Karpas-422 (cell line): ENCODE results near the gene GAB2. TPM values are rescaled to one million over a fixed set of nuclear protein-coding genes. Genes with fewer than 3 reads are reported as not detected.
"Not testable (repeated sequence)": the region's sequence is repeated elsewhere in the genome, so short reads cannot be mapped to it uniquely, and the experiment has no call there.

Experiments
- DNase-seq: peaks from one replicate; pipeline ENCODE4 v3.0.0-alpha.2; 2015
- H2AFZ ChIP-seq: fragments of 200-600 bp; sonication (generic); 2 replicates; pipeline ENCODE4 v1.6.1; 2014; ENCODE audit warnings: antibody characterized with exemption, low read length, mixed read lengths
- H3K27ac ChIP-seq: fragments of 200-600 bp; sonication (generic); 2 replicates; pipeline ENCODE4 v1.5.1; 2014; ENCODE audit warnings: mild to moderate bottlenecking, low read length, moderate library complexity
- H3K27me3 ChIP-seq: fragments of 200-600 bp; sonication (generic); 2 replicates; pipeline ENCODE4 v1.6.1; 2014; ENCODE audit warnings: low read length, mixed read lengths
- H3K36me3 ChIP-seq: fragments of 200-600 bp; sonication (generic); 2 replicates; pipeline ENCODE4 v1.6.1; 2014; ENCODE audit warnings: low read length, mixed read lengths; ENCODE audit not compliant: insufficient read depth
- H3K4me1 ChIP-seq: fragments of 200-600 bp; sonication (generic); 2 replicates; pipeline ENCODE4 v1.6.1; 2014; ENCODE audit warnings: mild to moderate bottlenecking, low read length, mixed read lengths
- H3K4me2 ChIP-seq: fragments of 200-600 bp; sonication (generic); 2 replicates; pipeline ENCODE4 v1.6.1; 2014; ENCODE audit warnings: low read length, low read depth, mild to moderate bottlenecking; ENCODE audit not compliant: poor library complexity, severe bottlenecking
- H3K4me3 ChIP-seq: fragments of 200-600 bp; sonication (generic); 2 replicates; pipeline ENCODE4 v1.5.1; 2014; ENCODE audit warnings: mild to moderate bottlenecking, antibody characterized with exemption, low read length, mixed read lengths
- H3K79me2 ChIP-seq: fragments of 200-600 bp; sonication (generic); 2 replicates; pipeline ENCODE4 v1.6.1; 2014; ENCODE audit warnings: mild to moderate bottlenecking, low read length, mixed read lengths
- H3K9ac ChIP-seq: fragments of 200-600 bp; sonication (generic); 2 replicates; pipeline ENCODE4 v1.6.0; 2014; ENCODE audit warnings: low read length
- H3K9me2 ChIP-seq: fragments of 200-600 bp; sonication (generic), shearing (Covaris generic); replicated peaks from 2 replicates; pipeline ENCODE4 v1.6.0; 2014; ENCODE audit warnings: mild to moderate bottlenecking, low read length, moderate library complexity; ENCODE audit not compliant: insufficient read depth
- H3K9me3 ChIP-seq: fragments of 300-700, 200-600 bp; sonication (generic); 2 replicates; pipeline ENCODE4 v1.6.1; 2014; ENCODE audit warnings: low read length, mixed read lengths
- H4K20me1 ChIP-seq: fragments of 200-600 bp; sonication (generic); 2 replicates; pipeline ENCODE4 v1.6.1; 2014; ENCODE audit warnings: mild to moderate bottlenecking, antibody characterized with exemption, low read length, low read depth; ENCODE audit not compliant: insufficient read depth
- total RNA-seq: library from RNA; depleted of rRNA; stranded (reverse); fragments of >200 nt; shearing (Covaris generic); gene quantifications from 2 replicates; pipeline ENCODE4 v1.2.3, GENCODE V29; 2014; ENCODE audit warnings: low replicate concordance; rRNA removed

GAB2 gene, protein sequence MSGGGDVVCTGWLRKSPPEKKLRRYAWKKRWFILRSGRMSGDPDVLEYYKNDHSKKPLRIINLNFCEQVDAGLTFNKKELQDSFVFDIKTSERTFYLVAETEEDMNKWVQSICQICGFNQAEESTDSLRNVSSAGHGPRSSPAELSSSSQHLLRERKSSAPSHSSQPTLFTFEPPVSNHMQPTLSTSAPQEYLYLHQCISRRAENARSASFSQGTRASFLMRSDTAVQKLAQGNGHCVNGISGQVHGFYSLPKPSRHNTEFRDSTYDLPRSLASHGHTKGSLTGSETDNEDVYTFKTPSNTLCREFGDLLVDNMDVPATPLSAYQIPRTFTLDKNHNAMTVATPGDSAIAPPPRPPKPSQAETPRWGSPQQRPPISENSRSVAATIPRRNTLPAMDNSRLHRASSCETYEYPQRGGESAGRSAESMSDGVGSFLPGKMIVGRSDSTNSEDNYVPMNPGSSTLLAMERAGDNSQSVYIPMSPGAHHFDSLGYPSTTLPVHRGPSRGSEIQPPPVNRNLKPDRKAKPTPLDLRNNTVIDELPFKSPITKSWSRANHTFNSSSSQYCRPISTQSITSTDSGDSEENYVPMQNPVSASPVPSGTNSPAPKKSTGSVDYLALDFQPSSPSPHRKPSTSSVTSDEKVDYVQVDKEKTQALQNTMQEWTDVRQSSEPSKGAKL
- 2.6 and 2.7 TPM in 2 replicates for total RNA-seq

DNA sequence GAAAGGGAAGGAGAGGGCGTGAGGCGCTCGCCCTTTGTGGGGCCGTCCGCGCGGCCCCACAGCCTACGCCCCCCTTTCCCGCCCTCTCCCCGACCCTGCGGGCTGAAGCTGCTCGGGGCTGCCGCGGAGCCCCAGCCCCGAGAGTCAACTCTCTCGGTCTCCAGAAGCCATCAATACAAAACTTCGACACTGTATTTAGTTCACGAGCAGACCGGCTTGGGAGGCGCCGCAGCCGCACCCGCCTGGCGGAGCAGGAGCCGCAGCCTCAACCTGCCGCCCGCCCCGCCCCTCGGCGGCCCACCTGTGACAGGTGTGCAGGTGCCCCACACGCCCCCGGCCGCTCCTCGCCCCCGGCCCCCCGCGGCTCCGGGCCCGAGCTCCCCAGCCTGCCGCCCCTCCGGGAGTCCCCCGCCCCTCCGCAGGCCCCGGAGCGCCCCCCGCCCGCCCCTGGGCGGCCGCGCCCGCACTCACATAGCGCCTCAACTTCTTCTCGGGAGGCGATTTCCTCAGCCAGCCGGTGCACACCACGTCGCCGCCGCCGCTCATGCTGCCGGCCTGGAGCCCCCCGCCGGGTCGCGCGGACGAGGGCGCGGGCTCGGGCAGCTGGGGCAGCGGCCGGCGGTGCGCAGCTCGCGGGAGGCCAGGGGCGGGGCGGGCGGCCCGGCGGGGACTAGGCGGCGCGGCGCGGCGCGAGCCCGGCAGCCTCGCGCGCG, at the start of gene GAB2:
GAB2 (minus strand) TSS at position 646 of the 713 bp plus-strand sequence; CDS start at position 546, 100 bp downstream.
- DNase-seq = no peak
- H3K4me1 ChIP-seq = peaks cover 43% of the 10 kb centered on the region
- peak within 1 kb of the TSS; percentile 94 for H3K4me2 ChIP-seq
- H3K27ac ChIP-seq = no peak within 1 kb of the TSS
- no peaks in the 10 kb centered on the region for H3K9me3 ChIP-seq
- peak within 1 kb of the TSS; percentile 71 for H3K4me3 ChIP-seq
- H3K27me3 ChIP-seq = no peaks in the 10 kb centered on the region
- no peaks in the 10 kb centered on the region for H3K9me2 ChIP-seq
- peak within 1 kb of the TSS; percentile 70 for H3K9ac ChIP-seq
- no peaks in the 10 kb centered on the region for H3K79me2 ChIP-seq
- H2AFZ ChIP-seq = peak within 1 kb of the TSS; percentile 79
- no peaks in the 10 kb centered on the region; the same call in 1 of the 2 replicates for H4K20me1 ChIP-seq
- no peaks in the 10 kb centered on the region for H3K36me3 ChIP-seq

DNA sequence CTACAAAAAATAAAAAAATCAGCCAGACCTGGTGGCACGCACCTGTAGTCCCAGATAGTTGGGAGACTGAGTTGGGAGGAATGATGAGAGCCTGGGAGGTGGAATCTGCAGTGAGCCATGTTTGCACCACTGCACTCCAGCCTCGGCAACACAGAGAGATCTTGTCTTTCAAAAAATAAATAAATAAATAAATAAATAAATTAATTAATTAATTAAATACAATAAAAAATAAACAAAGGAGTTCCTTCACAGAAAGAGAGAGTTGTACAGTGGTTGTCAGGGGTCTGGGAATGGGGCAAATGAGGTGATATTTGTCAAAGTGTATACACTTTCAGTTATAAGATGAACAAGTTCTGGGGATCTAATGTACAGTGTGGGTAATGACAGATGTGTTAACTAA, 49.8 kb upstream of the GAB2 start:
- Histone ChIP-seq H3K79me2 (no peaks in the 10 kb centered on the region), H3K4me1 (peaks cover 8% of the 10 kb centered on the region), H3K4me2 (no peak overlapping the region), H2AFZ (no peak overlapping the region), H3K27me3 (no peaks in the 10 kb centered on the region), H4K20me1 (no peaks in the 10 kb centered on the region), H3K4me3 (no peak overlapping the region), H3K36me3 (peaks cover 5% of the 10 kb centered on the region; the same call in 1 of the 2 replicates), H3K9ac (no peak overlapping the region), H3K27ac (no peak overlapping the region), H3K9me2 (no peaks in the 10 kb centered on the region), H3K9me3 (no peaks in the 10 kb centered on the region)
- no peak for DNase-seq

DNA sequence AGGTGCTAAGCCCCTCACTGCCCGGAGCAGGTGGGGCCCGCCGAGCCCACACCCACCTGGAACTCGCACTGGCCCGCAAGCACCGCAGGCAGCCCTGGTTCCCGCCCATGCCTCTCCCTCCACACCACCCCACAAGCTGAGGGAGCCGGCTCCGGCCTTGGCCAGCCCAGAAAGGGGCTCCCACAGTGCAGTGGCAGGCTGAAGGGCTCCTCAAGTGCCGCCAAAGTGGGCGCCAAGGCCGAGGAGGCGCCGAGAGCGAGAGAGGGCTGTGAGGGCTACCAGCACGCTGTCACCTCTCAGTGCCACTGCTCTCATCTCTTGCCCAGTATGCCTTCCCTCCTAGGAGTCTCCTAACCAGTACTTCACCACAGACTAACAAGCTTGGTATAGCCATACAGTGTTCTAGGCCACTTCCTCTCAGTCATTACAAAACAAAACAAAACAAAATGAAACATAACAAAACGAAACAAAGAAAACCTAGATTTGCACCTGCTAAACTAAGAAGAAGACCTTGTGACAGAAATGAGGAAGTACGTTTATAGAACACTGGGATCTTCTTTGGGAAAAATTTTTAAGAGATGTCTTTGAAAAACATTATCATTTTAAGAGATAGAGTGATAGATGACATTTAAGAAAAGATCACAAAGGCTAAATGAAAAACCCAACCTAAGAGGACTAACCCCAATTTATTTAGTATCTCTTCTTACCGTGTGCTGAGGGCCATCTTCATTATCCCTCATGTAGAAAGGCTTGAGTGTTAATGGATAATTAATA, 47.7 kb upstream of the GAB2 start:
- Histone ChIP-seq H2AFZ (no peak overlapping the region), H3K4me2 (no peak overlapping the region), H3K4me3 (no peak overlapping the region)

DNA sequence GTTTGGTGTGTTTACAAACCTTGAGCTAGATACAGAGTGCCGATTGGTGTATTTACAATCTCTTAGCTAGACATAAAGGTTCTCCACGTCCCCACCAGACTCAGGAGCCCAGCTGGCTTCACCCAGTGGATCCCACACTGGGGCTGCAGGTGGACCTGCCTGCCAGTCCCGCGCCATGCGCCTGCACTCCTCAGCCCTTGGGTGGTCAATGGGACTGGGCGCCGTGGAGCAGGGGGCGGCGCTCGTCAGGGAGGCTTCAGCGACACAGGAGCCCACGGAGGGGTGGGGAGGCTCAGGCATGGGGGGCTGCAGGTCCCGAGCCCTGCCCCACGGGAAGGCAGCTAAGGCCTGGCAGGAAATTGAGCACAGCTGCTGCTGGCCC, 47.2 kb upstream of the GAB2 start:
- H3K4me2 ChIP-seq, H3K79me2 ChIP-seq, H3K9me2 ChIP-seq, H3K27ac ChIP-seq, H3K4me1 ChIP-seq, H2AFZ ChIP-seq, H3K9ac ChIP-seq, DNase-seq, H3K4me3 ChIP-seq, H3K27me3 ChIP-seq, H3K9me3 ChIP-seq, H4K20me1 ChIP-seq: not testable (repeated sequence)
- H3K36me3 ChIP-seq = peaks cover 12% of the 10 kb centered on the region; the same call in 1 of the 2 replicates

More for the DNA sequence above, 47.7 kb upstream of the GAB2 start:
- no peak overlapping the region for H3K27ac ChIP-seq
- H3K36me3 ChIP-seq = peaks cover 8% of the 10 kb centered on the region; the same call in 1 of the 2 replicates
- H3K9me3 ChIP-seq = no peaks in the 10 kb centered on the region
- no peak overlapping the region for H3K9ac ChIP-seq
- H4K20me1 ChIP-seq = no peaks in the 10 kb centered on the region
- no peak for DNase-seq
- no peaks in the 10 kb centered on the region for H3K9me2 ChIP-seq
- no peaks in the 10 kb centered on the region for H3K27me3 ChIP-seq
- H3K4me1 ChIP-seq = peaks cover 8% of the 10 kb centered on the region
- no peaks in the 10 kb centered on the region for H3K79me2 ChIP-seq

DNA sequence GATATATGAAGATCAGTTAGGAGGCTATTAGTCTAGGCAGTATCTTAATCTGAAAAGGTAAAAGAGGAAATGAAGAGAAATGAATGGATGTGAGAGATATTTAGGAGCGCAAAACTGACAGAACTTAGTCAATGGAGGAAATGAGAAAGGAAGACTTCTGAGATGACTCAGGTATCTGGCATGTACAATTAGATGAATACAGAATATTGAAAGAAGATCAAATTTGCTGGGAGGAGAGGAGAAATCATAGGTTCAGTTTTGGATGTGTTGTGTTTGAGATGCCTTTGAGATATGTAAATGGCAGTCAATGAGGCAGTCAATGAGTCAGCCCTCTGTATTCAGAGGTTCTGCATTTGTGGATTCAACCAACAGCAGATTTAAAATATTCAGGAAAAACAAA, 42.9 kb upstream of the GAB2 start:
- Histone ChIP-seq H3K4me2 (no peak overlapping the region), H3K9ac (no peak overlapping the region), H3K4me1 (peaks cover 6% of the 10 kb centered on the region), H3K79me2 (no peaks in the 10 kb centered on the region), H3K36me3 (peaks cover 15% of the 10 kb centered on the region; the same call in 1 of the 2 replicates), H3K9me2 (no peaks in the 10 kb centered on the region), H3K4me3 (no peak overlapping the region), H3K27ac (no peak overlapping the region), H4K20me1 (no peaks in the 10 kb centered on the region), H3K9me3 (no peaks in the 10 kb centered on the region), H2AFZ (no peak overlapping the region), H3K27me3 (no peaks in the 10 kb centered on the region)
- no peak for DNase-seq

DNA sequence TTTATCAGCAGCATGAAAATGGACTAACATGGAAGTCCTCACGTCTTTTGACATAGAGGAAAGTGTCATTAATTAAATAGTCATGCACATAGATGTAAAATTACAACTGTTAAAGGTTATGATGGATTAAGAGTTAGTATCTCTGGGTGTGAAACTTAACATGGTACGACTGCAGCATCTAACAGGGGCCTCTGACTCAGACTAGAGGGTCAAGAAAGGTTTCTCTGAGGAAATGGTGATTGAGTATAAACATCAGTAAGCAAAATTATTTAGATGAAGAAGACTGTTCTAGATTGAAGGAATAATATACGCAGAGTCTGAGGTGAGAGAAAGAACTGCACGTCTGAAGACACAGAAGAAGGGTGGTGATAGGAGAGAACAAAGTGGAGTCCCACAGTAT, 42.1 kb upstream of the GAB2 start:
- peaks cover 4% of the 10 kb centered on the region for H3K4me1 ChIP-seq
- H3K4me3 ChIP-seq = no peak overlapping the region
- H3K9ac ChIP-seq = no peak overlapping the region
- no peak for DNase-seq
- H2AFZ ChIP-seq = no peak overlapping the region
- H4K20me1 ChIP-seq = no peaks in the 10 kb centered on the region
- H3K79me2 ChIP-seq = no peaks in the 10 kb centered on the region
- no peaks in the 10 kb centered on the region for H3K9me3 ChIP-seq
- H3K9me2 ChIP-seq = no peaks in the 10 kb centered on the region
- no peak overlapping the region for H3K4me2 ChIP-seq
- H3K27me3 ChIP-seq = no peaks in the 10 kb centered on the region
- no peak overlapping the region for H3K27ac ChIP-seq
- peaks cover 15% of the 10 kb centered on the region; the same call in 1 of the 2 replicates for H3K36me3 ChIP-seq

DNA sequence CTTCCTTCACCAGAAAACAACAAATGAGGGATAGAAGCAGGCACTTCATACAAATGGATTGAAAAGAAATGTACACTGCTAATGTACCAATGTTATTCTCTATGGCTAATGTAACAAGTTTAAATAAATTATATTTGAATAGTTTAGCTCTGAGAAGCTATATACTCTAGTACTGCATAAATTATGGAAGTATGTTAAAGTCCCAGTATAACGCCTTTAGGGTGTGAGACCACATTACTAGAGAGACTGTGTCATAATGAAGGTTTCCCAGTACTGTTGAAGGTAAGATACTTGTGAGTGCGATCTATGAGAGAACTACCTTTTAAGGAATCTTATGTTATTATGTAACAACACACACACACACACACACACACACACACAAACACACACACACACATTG, 39.8 kb upstream of the GAB2 start:
- Histone ChIP-seq H3K36me3 (peaks cover 15% of the 10 kb centered on the region; the same call in 1 of the 2 replicates), H3K4me3 (no peak overlapping the region), H3K27ac (no peak overlapping the region), H4K20me1 (no peaks in the 10 kb centered on the region), H3K9me3 (no peaks in the 10 kb centered on the region), H3K9me2 (no peaks in the 10 kb centered on the region), H3K4me1 (peaks cover 14% of the 10 kb centered on the region), H3K4me2 (no peak overlapping the region), H3K9ac (no peak overlapping the region), H2AFZ (no peak overlapping the region), H3K79me2 (no peaks in the 10 kb centered on the region), H3K27me3 (no peaks in the 10 kb centered on the region)
- no peak for DNase-seq
